ENCODE data around the gene KPTN.

The KPTN gene

DNA sequence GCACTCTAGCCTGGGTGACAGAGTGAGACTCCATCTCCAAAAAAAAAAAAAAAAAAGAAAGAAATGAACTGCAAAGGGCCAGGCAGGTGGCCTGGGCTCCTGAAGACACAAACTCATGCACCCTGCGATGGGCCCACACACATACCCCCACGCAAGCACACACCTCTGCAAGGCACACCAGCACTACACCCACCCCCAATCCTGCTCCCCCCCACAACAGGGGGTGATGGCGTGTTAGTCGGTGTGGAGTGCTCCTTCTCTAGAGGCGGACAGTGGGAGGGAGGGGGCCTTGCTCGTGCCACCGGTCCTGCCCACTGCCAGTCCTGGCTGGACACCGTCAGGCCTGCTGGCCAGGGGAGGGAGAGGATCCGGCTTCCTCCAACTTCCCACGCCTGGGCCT lies 10.7 kb downstream of the KPTN start:
- no peaks in the 10 kb centered on the region for H3K36me3 ChIP-seq (replicated peaks)
- no peak for TF ChIP-seq CTCF (IDR thresholded peaks at IDR 0.05; ENCODE audit: low read depth, low read length, missing control alignments)
- H3K4me3 ChIP-seq (ENCODE audit: low read depth, low read length): no peak overlapping the region
- in situ Hi-C loops (cut with HindIII; ENCODE audit: low pct_ligation_motif_present, low sequenced_read_pairs): no loop called here
- peaks cover 35% of the 10 kb centered on the region for H3K27me3 ChIP-seq (replicated peaks)
- H3K27ac ChIP-seq: no peak overlapping the region
- no peak for DNase-seq

DNA sequence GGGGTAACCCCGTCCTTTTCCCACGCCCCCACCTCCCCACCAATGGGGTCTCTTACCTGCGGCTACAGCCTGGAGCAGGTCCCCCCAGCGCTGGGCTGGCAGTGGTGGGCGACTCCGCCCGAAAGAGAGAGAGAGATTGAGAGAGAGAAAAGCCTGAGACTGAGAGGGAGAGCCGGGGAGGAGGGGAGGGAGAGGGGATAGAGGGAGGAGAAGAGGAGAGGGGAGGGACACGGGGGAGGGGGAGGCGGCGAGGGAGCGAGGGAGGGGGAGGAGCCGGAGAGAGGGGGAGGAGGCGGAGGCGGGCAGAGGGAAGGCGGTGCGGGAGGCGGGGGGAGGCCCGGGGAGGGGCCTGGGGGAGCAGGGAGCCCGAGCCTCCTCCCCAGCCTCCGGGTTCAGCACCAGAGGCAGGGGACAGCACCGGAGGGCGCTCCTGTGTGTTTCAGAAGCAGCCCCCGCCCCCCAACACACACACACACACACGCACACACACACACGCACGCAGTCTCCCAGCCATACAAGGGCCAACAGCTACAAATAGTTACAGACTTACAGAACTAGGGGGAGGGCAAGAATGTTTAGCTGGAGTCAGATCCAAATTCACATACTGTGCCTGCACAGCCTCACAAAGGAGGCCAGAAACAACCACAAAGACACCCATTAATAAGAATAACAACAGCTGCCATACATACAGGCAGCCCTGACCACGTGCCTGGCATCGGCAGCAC lies 12.1 kb downstream of the KPTN start, which contains the start of gene SLC8A2:
TSS of gene SLC8A2 (minus strand) at position 161 of the 725 bp plus-strand sequence. CDS start 5,490 bp downstream, outside the sequence.
- in situ Hi-C loops (cut with HindIII; ENCODE audit: low pct_ligation_motif_present, low sequenced_read_pairs): no loop called here
- no peaks in the 10 kb centered on the region for H3K36me3 ChIP-seq (replicated peaks)
- H3K27ac ChIP-seq: no peak within 1 kb of the TSS
- peaks cover 35% of the 10 kb centered on the region for H3K27me3 ChIP-seq (replicated peaks)
- no peak within 1 kb of the TSS for H3K4me3 ChIP-seq (ENCODE audit: low read depth, low read length)
- DNase-seq: peak; percentile 75
- TF ChIP-seq CTCF (IDR thresholded peaks at IDR 0.05; ENCODE audit: low read depth, low read length, missing control alignments): no peak

- Histone ChIP-seq H3K4me3 (ENCODE audit: low read depth, low read length) (no peak overlapping the region), H3K27me3 (replicated peaks) (peaks cover 35% of the 10 kb centered on the region)
- no peak for TF ChIP-seq CTCF (IDR thresholded peaks at IDR 0.05; ENCODE audit: low read depth, low read length, missing control alignments)
These were observed 12.7 kb downstream of the KPTN start for GRCh38 chr19:47471381-47471732.

DNA sequence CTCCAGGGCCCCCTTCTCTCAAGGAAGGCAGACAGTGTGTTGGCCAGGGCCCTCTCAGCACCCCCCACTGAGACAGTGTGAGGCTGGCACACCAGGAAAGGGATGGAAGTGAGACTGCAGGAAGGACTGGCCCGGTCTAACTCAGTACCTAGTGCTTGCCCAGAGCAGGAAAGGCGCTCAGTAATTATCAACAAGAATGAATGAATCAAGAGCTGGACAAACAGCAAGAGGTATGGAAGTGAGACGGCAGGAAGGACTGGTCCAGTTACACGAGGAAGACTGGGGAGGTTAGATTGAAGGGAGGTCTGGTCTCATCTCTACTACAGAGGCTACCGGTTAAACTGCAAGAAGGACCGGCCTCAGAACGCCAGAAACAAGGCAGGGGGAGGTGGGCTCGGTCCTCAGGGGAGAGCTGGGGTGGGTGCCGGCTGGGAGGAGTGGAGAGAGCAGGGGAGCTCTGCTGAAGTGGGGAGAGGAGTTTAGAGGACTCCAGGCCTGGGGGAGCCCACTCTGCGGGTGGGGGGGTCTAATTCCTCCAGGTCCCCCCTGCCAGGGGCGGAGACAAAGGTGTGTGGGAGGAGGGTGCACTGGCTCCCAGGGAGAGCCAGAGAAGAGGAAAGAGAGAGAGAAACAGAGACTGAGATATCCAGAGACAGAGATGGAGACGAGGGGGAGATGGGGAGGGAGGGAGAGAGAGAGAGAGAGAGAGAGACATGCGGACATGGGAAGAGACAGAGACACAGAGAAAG lies 13.4 kb downstream of the KPTN start:
- Histone ChIP-seq H3K36me3 (replicated peaks) (no peaks in the 10 kb centered on the region), H3K4me3 (ENCODE audit: low read depth, low read length) (no peak overlapping the region), H3K27me3 (replicated peaks) (peaks cover 35% of the 10 kb centered on the region), H3K27ac (no peak overlapping the region)
- in situ Hi-C loops (cut with HindIII; ENCODE audit: low pct_ligation_motif_present, low sequenced_read_pairs): no loop called here
- no peak for TF ChIP-seq CTCF (IDR thresholded peaks at IDR 0.05; ENCODE audit: low read depth, low read length, missing control alignments)
- DNase-seq: no peak

More at GRCh38 chr19:47471381-47471732, 12.7 kb downstream of the KPTN start:
- DNase-seq: no peak
- Histone ChIP-seq H3K27ac (no peak overlapping the region), H3K36me3 (replicated peaks) (no peaks in the 10 kb centered on the region)
- in situ Hi-C loops (cut with HindIII; ENCODE audit: low pct_ligation_motif_present, low sequenced_read_pairs): no loop called here

DNA sequence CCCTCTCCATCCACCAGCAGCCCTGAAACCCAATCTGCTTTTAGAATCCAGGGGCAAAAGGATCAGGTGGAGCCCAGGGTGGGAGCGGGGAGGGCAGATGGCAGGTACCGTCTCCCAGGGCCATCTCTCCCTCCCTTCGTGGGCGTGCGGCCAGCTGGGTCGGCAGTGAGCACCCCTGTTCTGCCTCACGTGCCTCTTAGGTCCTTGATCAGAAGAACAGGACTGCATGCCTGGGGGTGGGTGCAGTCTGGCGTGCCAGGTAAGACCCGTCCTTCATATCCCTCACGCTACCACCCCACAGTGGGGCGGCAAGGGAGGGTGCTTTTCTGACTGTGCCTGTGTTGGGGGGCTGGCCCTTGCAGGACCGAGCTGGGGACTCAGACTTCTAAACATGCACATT lies 14.3 kb downstream of the KPTN start:
- no peaks in the 10 kb centered on the region for H3K36me3 ChIP-seq (replicated peaks)
- peaks cover 38% of the 10 kb centered on the region for H3K27me3 ChIP-seq (replicated peaks)
- DNase-seq: no peak
- H3K4me3 ChIP-seq (ENCODE audit: low read depth, low read length): no peak overlapping the region
- in situ Hi-C loops (cut with HindIII; ENCODE audit: low pct_ligation_motif_present, low sequenced_read_pairs): no loop called here
- no peak overlapping the region for H3K27ac ChIP-seq
- TF ChIP-seq CTCF (IDR thresholded peaks at IDR 0.05; ENCODE audit: low read depth, low read length, missing control alignments): no peak
